GM13976 (cell line): ENCODE data around the gene EIF4G3.
"Not testable (repeated sequence)": the region's sequence is repeated elsewhere in the genome, so short reads cannot be mapped to it uniquely, and the experiment has no call there.

Source experiments
- DNase-seq: peaks from one replicate; pipeline ENCODE4 v3.0.0; 2012; ENCODE audit warnings: low spot score
- CTCF ChIP-seq: IDR thresholded peaks from 2 replicates; pipeline ENCODE4 v1.5.1; 2012; ENCODE audit warnings: borderline replicate concordance, mild to moderate bottlenecking; ENCODE audit not compliant: insufficient read depth; ENCODE audit errors: extremely low read depth, missing control alignments, control extremely low read depth
- in situ Hi-C: fragments of 300-500 bp; cut with MboI; formaldehyde crosslinking; loops from one replicate; pipeline ENCODE4 v1.12.0; 2022; ENCODE audit warnings: low sequenced_read_pairs, mixed read lengths, inconsistent platforms; ENCODE audit not compliant: unreplicated experiment

Gene EIF4G3

GRCh38 chr1:21027805-21028204, 148.9 kb downstream of the EIF4G3 start:
- in situ Hi-C loops, result no loop called here
- TF ChIP-seq CTCF, result no peak

GRCh38 chr1:21024918-21025317, 151.8 kb downstream of the EIF4G3 start:
- in situ Hi-C loops, result no loop called here
- TF ChIP-seq CTCF, result no peak
- no peak for DNase-seq

More at GRCh38 chr1:21027805-21028204, 148.9 kb downstream of the EIF4G3 start:
- DNase-seq, result no peak

GRCh38 chr1:21024136-21024896, 152.4 kb downstream of the EIF4G3 start:
- DNase-seq, in situ Hi-C loops: not testable (repeated sequence)

GRCh38 chr1:21022279-21023040, 154.2 kb downstream of the EIF4G3 start:
- in situ Hi-C loops, result no loop called here
- DNase-seq, result peak; percentile 77
- TF ChIP-seq CTCF, result no peak

GRCh38 chr1:21021311-21021710, 155.4 kb downstream of the EIF4G3 start:
- in situ Hi-C loops, result no loop called here
- TF ChIP-seq CTCF, result no peak

GRCh38 chr1:21020151-21020550, 156.5 kb downstream of the EIF4G3 start:
- no peak for TF ChIP-seq CTCF
- DNase-seq, result no peak
- in situ Hi-C loops, result no loop called here

More at GRCh38 chr1:21021311-21021710, 155.4 kb downstream of the EIF4G3 start:
- no peak for DNase-seq

GRCh38 chr1:21018673-21019072, 158.0 kb downstream of the EIF4G3 start:
- in situ Hi-C loops, result no loop called here
- no peak for TF ChIP-seq CTCF
- no peak for DNase-seq
